Ovary (tissue), 9 donors: ENCODE data around the gene AKNA. TPM values are rescaled to one million over a fixed set of nuclear protein-coding genes. Genes with fewer than 3 reads are reported as not detected.

Source experiments
- DNase-seq, 5 donors: peaks; one replicate each; pipeline ENCODE4 v3.0.0-alpha.2; 2019 to 2020
- H3K27ac ChIP-seq, 2 donors: fragments of 200-600 bp; one replicate each; pipeline versions ENCODE4 v1.5.1 to v1.8.0; 2019 to 2022
- H3K27me3 ChIP-seq: fragments of 200-600 bp; one replicate; pipeline ENCODE4 v1.8.0; 2022
- H3K36me3 ChIP-seq: fragments of 200-600 bp; sonication (generic); one replicate; pipeline ENCODE4 v1.5.1; 2019
- H3K4me1 ChIP-seq: one replicate; pipeline ENCODE4 v1.8.1; 2013; ENCODE audit warnings: mild to moderate bottlenecking, moderate library complexity; ENCODE audit not compliant: insufficient read depth
- H3K4me3 ChIP-seq: fragments of 200-600 bp; sonication (generic); one replicate; pipeline ENCODE4 v1.5.1; 2017
- H3K9me3 ChIP-seq, 2 donors: fragments of 200-600 bp in 1 of 2; sonication (generic) in 1 of 2; one replicate each; pipeline versions ENCODE4 v1.5.1 to v1.8.1; 2013 to 2019; ENCODE audit warnings: mild to moderate bottlenecking in 1 of 2, moderate library complexity in 1 of 2
- CTCF ChIP-seq, 3 donors: fragments of 450-650 bp in 2 of 3; fragments of 200-600 bp in 1 of 3; IDR thresholded peaks; one replicate each; pipeline versions ENCODE4 v1.5.1 to v1.8.0; 2016 to 2022; ENCODE audit warnings: antibody characterized with exemption in 3 of 3, mild to moderate bottlenecking in 1 of 3
- EP300 ChIP-seq: sonication (generic); formaldehyde crosslinking; IDR thresholded peaks from one replicate; pipeline ENCODE4 v1.6.1; 2017; ENCODE audit warnings: antibody characterized with exemption
- POLR2A ChIP-seq: fragments of 450-650 bp; IDR thresholded peaks from one replicate; pipeline ENCODE4 v1.6.1; 2017; ENCODE audit warnings: antibody characterized with exemption, mild to moderate bottlenecking, moderate library complexity
- WGBS, 3 donors: extraction: QIAGEN DNeasy Blood & Tissue Kit in 1 of 3; methylation state at CpG; one replicate each; pipeline versions ENCODE4 v1.1.5 to v1.1.7; 2013 to 2017; 5-methylcytosine and 5-hydroxymethylcytosine counted together
- intact Hi-C, 4 donors: fragments of 100-400 bp; cut with DNase I; formaldehyde crosslinking; loops; one replicate each; pipeline versions ENCODE4 v1.11.0 to v1.15.1; 2022 to 2023
- polyA plus RNA-seq, 2 donors: library from polyadenylated mRNA; stranded (reverse); fragments of 200-250 nt in 1 of 2; fragments of 350-450 nt in 1 of 2; fragmentation: Illumina TruSeq in 1 of 2; extraction: RNeasy Lipid Tissue Mini Kit (QIAGEN cat#74804) in 1 of 2; gene quantifications; one replicate each; pipeline ENCODE4 v1.2.3, GENCODE V29; 2013 to 2014
- total RNA-seq, 7 donors: library from RNA; depleted of rRNA in 2 of 7; stranded (reverse); fragments of >200 nt in 2 of 7; fragmentation: NEBNext Ultra II Directional in 3 of 7; extraction: Animal tissue kit (Norgen Biotek cat#: 25700) in 3 of 7; gene quantifications; one replicate each; pipeline versions ENCODE4 v1.1.0 to v1.2.4, GENCODE V29; 2016 to 2023
- donor health status: DM: no; HTN: no; CAD: no; lungs with moderate emphysema.
- donor health status: DM: no; HTN: no; CAD: no.
- donor health status: Bipolar disorder and iron deficiency.
- donor health status: DM: yes; HTN: yes; CAD: no.
- donor health status: DM: no; HTN: no; CAD: no.
- donor health status: DM: yes; HTN: yes; CAD: no.

The AKNA gene
- total and polyA plus RNA-seq, 9 donors: 12.9 to 123 (median 36.4) TPM

DNA sequence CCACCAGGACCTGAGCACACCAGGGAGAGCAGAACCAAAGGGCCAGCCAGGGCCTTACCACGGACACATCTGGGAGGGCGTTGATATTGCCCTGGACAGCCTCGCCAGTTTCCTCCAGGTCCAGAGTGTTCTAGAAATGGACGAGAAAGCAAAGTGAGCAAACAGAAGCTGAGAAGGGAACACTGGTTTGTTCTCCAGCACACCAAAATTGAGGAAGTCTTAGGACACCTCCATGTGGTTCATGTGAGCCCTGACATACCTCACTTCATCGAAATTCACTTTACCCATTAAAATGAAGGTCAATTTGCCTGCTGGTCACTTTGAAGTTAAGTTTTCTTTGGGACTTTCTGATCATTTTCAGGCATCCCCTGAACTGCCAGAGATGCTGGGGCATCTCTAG lies 20.1 kb upstream of the AKNA start:
- Histone ChIP-seq H3K9me3 (no peaks in the 10 kb centered on the region), H3K27ac (no peak overlapping the region), H3K36me3 (no peaks in the 10 kb centered on the region), H3K4me3 (no peak overlapping the region), H3K27me3 (no peaks in the 10 kb centered on the region), H3K4me1 (peaks cover 5% of the 10 kb centered on the region)
- TF ChIP-seq CTCF (IDR thresholded peaks at IDR 0.05): no peak
- TF ChIP-seq POLR2A: no peak
- TF ChIP-seq EP300: no peak
- intact Hi-C loops: loop anchor here in 3 of 4 donors (5.0 to 10.0 kb wide), 3 partner anchors 244 to 604 kb away; partner anchors contain the start of gene TEX53 (in 2 of the 3)
- WGBS, 3 donors: 85 to 93% (median 86%) methylated on average over 5 of the region's 5 CpGs
- no peak for DNase-seq

- no peaks in the 10 kb centered on the region for H3K4me1 ChIP-seq
- no peak overlapping the region for H3K27ac ChIP-seq
- DNase-seq: peak in 1 of 5 donors; percentile 33
- no peaks in the 10 kb centered on the region for H3K36me3 ChIP-seq
- H3K27me3 ChIP-seq: no peaks in the 10 kb centered on the region
- 92 to 94% (median 93%) methylated on average over 13 of the region's 13 CpGs for WGBS, 3 donors
- intact Hi-C loops: loop anchor here in 3 of 4 donors (5.0 to 10.0 kb wide), 3 partner anchors 246 to 606 kb away; partner anchors contain the start of gene TEX53 (in 2 of the 3)
- no peak for TF ChIP-seq EP300
- TF ChIP-seq POLR2A: no peak
- TF ChIP-seq CTCF (IDR thresholded peaks at IDR 0.05): no peak
- H3K9me3 ChIP-seq: no peaks in the 10 kb centered on the region
- no peak overlapping the region for H3K4me3 ChIP-seq
These were observed 18.7 kb upstream of the AKNA start for GRCh38 chr9:114406441-114406840.

GRCh38 chr9:114405294-114406034 lies 17.7 kb upstream of the AKNA start:
- intact Hi-C loops: loop anchor here in 3 of 4 donors (5.0 to 10.0 kb wide), 3 partner anchors 247 to 607 kb away; partner anchors contain the start of gene TEX53 (in 2 of the 3)
- 25 to 33% (median 27%) methylated on average over 14 to 15 of the region's 15 CpGs for WGBS, 3 donors

DNA sequence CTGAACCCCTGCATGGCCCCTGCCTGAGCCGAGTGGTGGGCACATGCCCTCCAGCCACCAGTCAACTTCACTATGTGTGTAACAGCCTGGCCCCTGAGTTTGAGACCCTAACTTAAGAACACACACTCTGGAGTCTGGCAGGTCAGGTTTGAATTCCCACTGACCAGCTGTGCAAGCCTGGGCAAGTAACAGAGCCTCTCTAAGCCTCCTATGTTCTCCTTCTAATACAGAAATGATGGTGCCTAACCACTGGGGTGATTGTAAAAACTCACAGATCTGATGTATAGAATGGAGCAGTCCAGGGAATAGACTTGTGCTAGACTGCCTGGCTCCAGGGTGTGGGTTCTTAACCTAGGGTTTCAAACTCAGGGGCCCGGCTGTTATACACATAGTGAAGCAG lies 16.7 kb upstream of the AKNA start:
- Histone ChIP-seq H3K27ac (no peak overlapping the region), H3K9me3 (no peaks in the 10 kb centered on the region), H3K4me1 (no peaks in the 10 kb centered on the region), H3K36me3 (no peaks in the 10 kb centered on the region), H3K4me3 (no peak overlapping the region), H3K27me3 (no peaks in the 10 kb centered on the region)
- no peak for DNase-seq
- WGBS, 3 donors: 84 to 94% (median 91%) methylated on average over 2 of the region's 2 CpGs
- TF ChIP-seq CTCF (IDR thresholded peaks at IDR 0.05) (no peak), EP300 (no peak), POLR2A (no peak)
- intact Hi-C loops: loop anchor here in 2 of 4 donors (10.0 kb wide), 1 partner anchor 250 kb away; the partner anchor contains the start of gene TEX53 (in 2 of the 2)

More at GRCh38 chr9:114405294-114406034, 17.7 kb upstream of the AKNA start:
- Histone ChIP-seq H3K9me3 (no peaks in the 10 kb centered on the region), H3K27ac (no peak overlapping the region), H3K36me3 (no peaks in the 10 kb centered on the region), H3K27me3 (no peaks in the 10 kb centered on the region), H3K4me3 (no peak overlapping the region), H3K4me1 (no peaks in the 10 kb centered on the region)
- peak; percentile 71 to 80 (median 79) for DNase-seq
- TF ChIP-seq POLR2A: no peak
- TF ChIP-seq CTCF (IDR thresholded peaks at IDR 0.05): peak; percentile 19 to 65 (median 63)
